Anterior cingulate cortex (tissue), 58 donors: ENCODE data around the gene HSPA1A.
"Not testable (repeated sequence)": the region's sequence is repeated elsewhere in the genome, so short reads cannot be mapped to it uniquely, and the experiment has no call there.

Experiments
- DNase-seq, 58 donors: peaks; one replicate each; lab custom pipeline; 2025; lab: John Stamatoyannopoulos, UW

Gene HSPA1A

DNA sequence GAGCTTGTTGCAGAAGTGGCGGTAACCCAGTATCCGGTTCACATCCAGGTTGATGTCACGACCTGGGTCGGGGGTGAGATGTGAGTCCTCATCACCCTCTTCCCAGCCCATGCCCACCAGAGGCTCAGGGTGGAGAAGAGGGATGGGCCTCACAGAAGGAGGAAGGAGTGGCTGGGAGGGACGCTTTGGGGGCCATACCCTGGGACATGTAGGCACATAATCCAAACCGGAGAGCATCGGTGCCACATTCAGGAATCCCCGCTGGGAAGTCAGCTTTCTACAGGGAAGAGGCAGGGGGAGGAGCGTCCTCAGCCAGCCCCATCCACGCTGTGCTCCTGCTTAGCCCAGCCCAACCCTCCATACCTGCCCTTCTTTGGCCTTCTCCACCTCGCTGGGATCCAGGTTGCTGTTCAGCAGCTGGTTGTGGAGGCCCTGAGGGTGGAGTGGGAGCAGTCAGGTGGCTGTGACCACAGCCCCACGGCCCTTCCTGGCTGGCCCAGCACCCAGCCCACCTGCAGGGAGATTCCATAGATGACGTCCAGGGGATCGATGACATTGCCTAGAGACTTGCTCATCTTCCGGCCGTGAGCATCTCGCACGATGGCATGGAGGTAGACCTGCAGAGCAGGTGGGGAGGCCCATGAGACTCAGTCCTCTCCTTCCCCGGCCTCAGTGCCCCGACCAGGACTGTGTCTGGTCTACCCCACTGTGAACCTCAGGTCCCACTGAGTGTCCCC, 34.7 kb upstream of the HSPA1A start:
- no peak for DNase-seq

DNA sequence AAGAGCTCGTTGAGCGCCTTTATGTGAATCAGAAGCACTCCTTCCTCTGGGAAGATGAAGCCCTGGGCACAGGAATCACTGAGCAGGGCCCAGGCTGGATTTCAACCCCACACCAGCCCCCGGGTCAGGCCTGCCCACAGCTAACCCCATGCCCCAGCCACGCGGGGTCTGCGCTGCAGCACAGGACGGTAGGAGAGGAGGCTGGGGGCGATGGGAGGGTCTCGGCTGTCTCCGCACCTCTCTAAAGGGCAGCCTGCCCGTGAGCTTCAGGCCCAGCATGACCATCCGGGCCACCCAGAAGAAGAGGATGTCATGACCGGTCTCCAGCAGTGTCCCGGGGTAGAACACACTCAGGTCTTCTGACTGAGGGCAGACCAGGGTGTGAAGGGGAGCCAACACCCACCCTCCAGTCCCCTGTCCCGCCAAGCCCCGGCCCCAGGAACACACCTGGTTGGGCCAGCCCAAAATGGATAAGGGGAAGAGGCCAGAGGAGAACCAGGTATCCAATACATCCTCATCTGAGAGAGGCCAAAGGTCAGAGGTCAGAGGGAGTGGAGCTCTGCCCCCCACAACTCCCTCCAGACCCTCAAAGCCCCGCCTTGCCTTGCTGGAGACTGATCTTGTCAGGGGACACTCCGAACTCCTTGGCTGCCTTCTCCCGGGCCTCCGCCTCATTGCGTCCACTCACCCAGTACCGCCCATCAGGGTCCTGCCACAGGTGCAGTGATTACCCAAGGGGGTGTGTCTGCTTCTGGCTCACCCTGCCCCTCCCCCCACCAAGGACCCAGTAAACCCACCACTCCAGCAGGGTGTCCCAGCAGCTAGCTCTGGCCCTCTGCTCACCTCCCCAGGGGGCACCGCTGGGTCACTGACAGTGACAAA, 33.9 kb upstream of the HSPA1A start:
- DNase-seq = no peak

- no peak for DNase-seq
These were observed 33.1 kb upstream of the HSPA1A start for GRCh38 chr6:31782126-31782855.

DNA sequence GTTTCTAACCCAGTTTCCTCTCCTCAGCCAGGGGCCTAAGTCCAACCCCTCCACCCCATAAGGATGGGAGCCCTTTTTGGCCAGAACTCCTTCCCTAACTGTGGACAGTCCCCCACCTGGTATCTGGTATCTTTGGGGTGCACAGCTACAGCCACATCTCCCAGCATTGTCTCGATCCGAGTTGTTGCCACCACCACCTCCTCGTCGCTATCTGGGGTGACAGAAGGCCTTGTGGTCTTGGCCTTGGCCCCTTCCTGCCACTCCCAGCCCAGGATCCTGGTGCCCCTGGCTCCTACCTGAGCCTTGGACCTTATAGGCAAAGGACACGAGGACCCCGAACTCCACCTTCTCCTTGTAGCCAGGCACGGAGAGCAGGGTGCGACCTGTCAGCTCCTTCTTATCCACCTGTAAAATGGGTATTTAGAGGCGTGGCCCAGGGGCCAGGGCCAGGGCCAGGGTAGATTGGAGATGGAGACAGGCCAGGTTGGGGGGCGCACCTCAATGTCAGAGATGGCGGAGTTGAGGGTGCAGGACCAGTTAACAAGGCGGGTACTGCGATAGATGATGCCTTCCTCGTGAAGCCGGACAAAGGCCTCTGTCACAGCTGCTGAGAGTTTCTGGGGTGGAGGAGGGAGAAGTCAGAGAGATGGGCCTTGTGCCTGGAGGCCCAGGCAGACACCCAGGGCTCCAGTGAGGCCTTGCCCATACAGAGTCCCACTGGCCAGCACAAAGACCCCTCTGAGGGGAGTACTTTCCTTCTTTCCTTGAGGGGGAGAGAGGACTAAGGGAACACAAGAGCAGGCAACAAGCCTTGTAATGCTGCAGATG, 31.0 kb upstream of the HSPA1A start:
- peak in 1 of 58 donors; percentile 15 for DNase-seq

GRCh38 chr6:31785475-31785874, 29.9 kb upstream of the HSPA1A start:
- no peak for DNase-seq

- peak in 22 of 58 donors; percentile 5 to 61 (median 20) for DNase-seq
These were observed 23.8 kb upstream of the HSPA1A start for GRCh38 chr6:31791324-31792089.

GRCh38 chr6:31792090-31792374, 23.3 kb upstream of the HSPA1A start:
- DNase-seq = no peak

DNA sequence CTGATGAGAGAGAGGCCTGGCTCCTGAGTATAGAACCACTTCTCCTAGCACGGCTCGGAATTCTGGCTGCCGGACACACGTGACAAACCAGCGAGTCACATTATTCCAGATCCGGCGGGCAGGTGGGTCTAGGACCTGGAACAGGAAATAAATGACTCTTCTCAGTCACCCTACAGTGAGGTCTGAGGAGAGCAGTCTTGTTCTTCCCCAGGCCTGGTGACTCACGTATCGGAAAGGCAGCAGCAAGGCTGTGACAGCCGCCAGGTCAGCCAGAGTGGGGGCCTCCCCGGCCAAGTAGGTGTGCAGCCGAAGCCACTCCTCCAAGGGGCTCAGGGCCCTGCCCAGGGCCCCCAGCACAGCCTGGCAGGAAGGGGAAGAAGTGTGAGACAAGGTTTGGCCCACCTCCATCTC, 22.6 kb upstream of the HSPA1A start:
- no peak for DNase-seq

DNA sequence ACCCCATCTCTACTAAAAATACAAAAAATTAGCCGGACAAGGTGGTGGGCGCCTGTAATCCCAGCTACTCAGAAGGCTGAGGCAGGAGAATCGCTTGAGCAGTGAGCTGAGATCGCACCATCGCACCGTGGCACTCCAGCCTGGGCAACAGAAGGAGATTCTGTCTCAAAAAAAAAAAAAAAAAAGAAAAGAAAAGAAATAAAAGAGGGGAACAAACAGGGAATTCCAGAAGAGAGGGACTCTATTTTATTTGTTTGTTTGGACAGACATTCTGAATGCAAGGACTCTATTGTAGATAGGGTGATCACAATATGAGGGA, 21.5 kb upstream of the HSPA1A start:
- DNase-seq = not testable (repeated sequence)

GRCh38 chr6:31794294-31794865, 21.0 kb upstream of the HSPA1A start:
- DNase-seq = peak in 1 of 58 donors; percentile 5

DNA sequence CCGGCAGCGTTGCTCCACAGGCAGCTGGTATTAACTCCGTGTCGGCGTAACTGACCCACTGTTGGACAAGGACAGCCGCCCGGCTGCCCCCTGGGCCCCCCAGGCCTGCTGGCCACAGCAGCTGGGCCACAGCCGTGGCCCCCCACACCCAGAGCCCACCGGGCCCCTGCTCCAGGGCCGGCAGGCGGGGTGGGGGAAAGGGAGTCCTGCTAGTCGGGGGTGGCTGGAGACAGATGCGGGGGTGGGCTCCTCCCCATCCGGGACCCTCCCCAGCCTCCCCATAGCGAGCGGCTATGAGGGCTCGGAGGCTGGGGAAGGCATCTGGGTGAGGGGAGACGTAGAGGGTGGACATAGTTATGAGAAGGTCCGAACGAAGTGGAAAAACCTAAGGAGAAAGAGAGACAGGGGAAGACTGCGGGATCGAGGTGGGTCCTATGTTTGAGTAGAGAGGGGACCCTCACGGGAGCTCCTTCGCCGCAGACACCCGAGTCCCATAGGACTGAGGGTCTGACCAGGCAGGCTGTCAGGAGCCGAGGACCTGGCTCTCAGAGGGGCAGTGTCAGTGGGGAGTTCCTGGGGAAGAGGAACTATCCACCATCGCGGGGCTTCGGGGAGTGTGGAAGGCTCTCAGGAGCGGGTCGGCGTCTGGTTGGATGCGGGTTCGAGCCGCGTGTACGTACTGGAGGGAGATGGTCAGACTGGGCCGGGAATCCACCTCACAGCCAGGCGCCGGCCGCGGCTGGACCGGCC, 20.3 kb upstream of the HSPA1A start:
- peak in 9 of 58 donors; percentile 27 to 72 (median 58) for DNase-seq

GRCh38 chr6:31795616-31796298, 19.6 kb upstream of the HSPA1A start, which contains the start of gene VARS1:
VARS1 (minus strand) TSS chr6:31795752; CDS start chr6:31795217, 535 bp downstream.
- peak in 56 of 58 donors; percentile 47 to 90 (median 81) for DNase-seq

DNA sequence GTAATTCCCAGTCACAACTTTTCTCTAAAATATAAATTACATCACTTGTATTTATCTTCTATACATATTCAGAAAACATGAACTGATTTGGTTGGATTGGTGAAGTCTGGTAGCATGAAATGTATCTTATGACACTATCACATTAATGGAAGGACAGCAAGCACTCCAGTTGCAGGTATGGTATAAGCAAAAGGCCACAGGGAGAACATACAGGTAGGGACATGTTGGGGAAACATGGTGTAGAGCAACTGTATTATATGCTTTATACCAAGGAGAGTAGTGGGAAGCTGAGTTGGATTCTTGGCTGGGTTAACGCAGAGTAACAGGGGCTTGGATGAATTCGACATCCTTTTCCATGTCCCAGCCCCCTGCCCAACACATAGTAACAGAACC, 18.4 kb upstream of the HSPA1A start:
- no peak for DNase-seq

- no peak for DNase-seq
These were observed 17.8 kb upstream of the HSPA1A start for GRCh38 chr6:31797588-31797987.

GRCh38 chr6:31799781-31800180, 15.6 kb upstream of the HSPA1A start:
- DNase-seq = no peak

- not testable (repeated sequence) for DNase-seq
These were observed 14.1 kb upstream of the HSPA1A start for GRCh38 chr6:31801031-31801927.
